ENCODE measurements around the gene RABGGTB.
"Not testable (repeated sequence)": the region's sequence is repeated elsewhere in the genome, so short reads cannot be mapped to it uniquely, and the experiment has no call there.

Gene RABGGTB

GRCh38 chr1:75792091-75792490, 6.0 kb downstream of the RABGGTB start:
- no peak for DNase-seq (ENCODE audit: low read depth, low spot score)
- no peak overlapping the region for H3K4me3 ChIP-seq (ENCODE audit: low read length)

- H3K4me3 ChIP-seq (ENCODE audit: low read length) = no peak overlapping the region
- no peak for DNase-seq (ENCODE audit: low read depth, low spot score)
Measured at GRCh38 chr1:75794382-75794781, 8.3 kb downstream of the RABGGTB start.

GRCh38 chr1:75795703-75796193, 9.7 kb downstream of the RABGGTB start:
- no peak overlapping the region for H3K4me3 ChIP-seq (ENCODE audit: low read length)
- no peak for DNase-seq (ENCODE audit: low read depth, low spot score)

GRCh38 chr1:75796376-75797272, 10.6 kb downstream of the RABGGTB start, which contains the start of gene MSH4:
MSH4 (plus strand) TSS chr1:75796882; CDS start chr1:75796986, 104 bp downstream.
- no peak within 1 kb of the TSS for H3K4me3 ChIP-seq (ENCODE audit: low read length)
- no peak for DNase-seq (ENCODE audit: low read depth, low spot score)

DNA sequence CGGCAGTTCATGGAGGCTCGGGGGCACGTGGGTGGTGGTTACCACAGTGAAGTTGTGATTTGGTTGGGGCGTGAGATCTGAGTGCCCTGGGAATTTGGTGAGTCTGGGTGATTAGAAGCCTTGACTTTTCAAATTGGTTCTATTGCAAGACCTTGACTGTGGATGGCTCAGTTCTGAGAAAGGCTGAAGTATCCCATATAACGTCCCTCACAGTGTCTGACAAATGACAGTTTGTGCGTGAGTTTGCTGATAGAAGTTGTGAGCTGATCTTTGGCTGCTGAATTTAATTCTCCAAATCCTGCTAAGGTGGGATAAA, 11.2 kb downstream of the RABGGTB start:
- no peak for DNase-seq (ENCODE audit: low read depth, low spot score)
- no peak overlapping the region for H3K4me3 ChIP-seq (ENCODE audit: low read length)

DNA sequence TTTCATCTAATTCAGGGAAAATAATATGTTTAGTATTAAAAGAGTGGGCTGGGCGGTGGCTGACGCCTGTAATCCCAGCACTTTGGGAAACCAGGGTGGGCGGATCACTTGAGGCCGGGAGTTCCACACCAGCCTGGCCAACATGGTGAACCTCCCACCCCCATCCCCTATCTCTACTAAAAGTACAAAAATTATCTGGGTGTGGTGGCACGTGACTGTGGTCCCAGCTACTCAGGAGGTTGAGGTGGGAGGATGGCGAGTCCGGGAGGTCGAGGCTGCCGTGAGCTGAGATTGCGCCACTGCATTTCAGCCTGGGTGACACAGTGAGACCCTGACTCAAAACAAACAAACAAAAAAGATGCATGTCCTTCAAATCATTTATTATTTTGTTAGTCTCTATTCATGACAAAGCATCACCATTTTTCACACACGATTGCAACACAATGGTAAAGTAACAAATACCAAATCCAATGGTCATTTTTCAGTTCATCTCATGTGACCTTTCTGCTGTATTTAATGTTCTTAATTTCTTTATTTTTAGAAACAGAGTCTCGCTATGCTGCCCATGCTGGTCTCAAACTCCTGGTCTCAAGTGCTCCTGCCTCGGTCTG, 11.7 kb downstream of the RABGGTB start:
- no peak overlapping the region for H3K4me3 ChIP-seq (ENCODE audit: low read length)
- DNase-seq (ENCODE audit: low read depth, low spot score) = no peak

DNA sequence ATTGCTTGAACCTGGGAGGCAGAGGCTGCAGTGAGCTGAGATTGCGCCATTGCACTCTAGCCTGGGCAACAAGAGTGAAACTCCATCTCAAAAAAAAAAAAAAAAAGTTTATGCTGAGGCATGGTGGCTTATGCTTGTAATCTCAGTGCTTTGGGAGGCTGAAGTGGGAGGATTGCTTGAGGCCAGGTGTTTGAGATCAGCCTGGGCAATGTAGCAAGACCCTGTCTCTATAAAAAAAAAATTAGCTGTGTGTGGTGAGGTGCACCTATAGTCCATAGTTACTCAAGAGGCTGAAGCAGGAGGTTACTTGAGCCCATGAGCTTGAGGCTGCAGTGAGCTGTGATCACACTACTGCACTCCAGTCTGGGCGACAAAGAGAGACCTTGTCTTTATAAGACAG, 15.4 kb downstream of the RABGGTB start:
- not testable (repeated sequence) for H3K4me3 ChIP-seq (ENCODE audit: low read length); DNase-seq (ENCODE audit: low read depth, low spot score)

DNA sequence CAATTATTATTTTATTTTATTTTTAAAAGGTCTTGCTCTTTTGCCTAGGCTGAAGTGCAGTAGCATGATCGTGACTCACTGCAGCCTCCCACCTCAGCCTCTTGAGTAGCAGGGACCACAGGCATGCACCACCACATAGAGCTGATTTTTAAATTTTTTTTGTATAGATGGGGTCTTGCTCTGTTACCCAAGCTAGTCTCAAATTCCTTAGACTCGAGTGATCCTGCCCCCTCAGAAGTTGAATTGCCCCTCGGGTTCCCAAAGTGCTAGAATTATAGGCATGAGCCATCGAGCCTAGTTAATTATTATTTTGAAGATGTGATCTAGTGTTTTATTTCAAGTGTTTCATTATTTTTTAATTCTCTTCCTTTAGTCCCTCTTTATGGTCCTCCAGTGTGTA, 22.9 kb downstream of the RABGGTB start:
- H3K4me3 ChIP-seq (ENCODE audit: low read length) = no peak overlapping the region
- no peak for DNase-seq (ENCODE audit: low read depth, low spot score)

GRCh38 chr1:75810113-75810512, 24.1 kb downstream of the RABGGTB start:
- not testable (repeated sequence) for H3K4me3 ChIP-seq (ENCODE audit: low read length); DNase-seq (ENCODE audit: low read depth, low spot score)

- H3K4me3 ChIP-seq (ENCODE audit: low read length) = no peak overlapping the region
- no peak for DNase-seq (ENCODE audit: low read depth, low spot score)
Measured at GRCh38 chr1:75811211-75811981, 25.3 kb downstream of the RABGGTB start.

DNA sequence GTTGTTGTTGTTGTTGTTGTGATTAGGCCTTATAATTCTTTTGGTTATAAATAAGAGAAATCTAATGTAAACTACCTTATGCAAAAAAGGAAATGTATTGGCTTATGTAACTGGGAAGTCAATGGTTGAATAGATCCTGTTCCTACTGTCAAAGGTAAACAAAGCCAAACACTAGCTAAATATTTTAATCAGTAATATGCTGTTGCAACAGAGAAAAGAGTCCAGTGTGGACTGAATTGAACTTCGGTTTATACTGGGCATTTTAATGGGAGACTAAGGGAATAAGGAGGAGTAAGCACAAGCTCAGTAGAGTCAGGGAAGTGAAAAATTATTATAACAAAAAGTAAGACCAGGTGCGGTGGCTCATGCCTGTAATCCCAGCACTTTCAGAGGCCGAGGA, 26.0 kb downstream of the RABGGTB start:
- H3K4me3 ChIP-seq (ENCODE audit: low read length) = no peak overlapping the region
- no peak for DNase-seq (ENCODE audit: low read depth, low spot score)

GRCh38 chr1:75823596-75823995, 37.5 kb downstream of the RABGGTB start:
- DNase-seq (ENCODE audit: low read depth, low spot score); H3K4me3 ChIP-seq (ENCODE audit: low read length): not testable (repeated sequence)

- DNase-seq (ENCODE audit: low read depth, low spot score) = no peak
- no peak overlapping the region for H3K4me3 ChIP-seq (ENCODE audit: low read length)
Measured at GRCh38 chr1:75836528-75837100, 50.6 kb downstream of the RABGGTB start.

GRCh38 chr1:75838079-75838478, 52.0 kb downstream of the RABGGTB start:
- no peak for DNase-seq (ENCODE audit: low read depth, low spot score)
- no peak overlapping the region for H3K4me3 ChIP-seq (ENCODE audit: low read length)

GRCh38 chr1:75841421-75841820, 55.4 kb downstream of the RABGGTB start:
- H3K4me3 ChIP-seq (ENCODE audit: low read length) = no peak overlapping the region
- DNase-seq (ENCODE audit: low read depth, low spot score) = no peak
